ENCODE data around the gene HBQ1. TPM values are rescaled to one million over a fixed set of nuclear protein-coding genes. Genes with fewer than 3 reads are reported as not detected.

HBQ1 gene
- total RNA-seq, 1 experiment from 2014 or later, result not detected

- H3K27me3 Mint-ChIP-seq (ENCODE audit: unreplicated experiment), result peaks cover 49% of the 10 kb centered on the region
- no peaks in the 10 kb centered on the region for H3K4me1 Mint-ChIP-seq (ENCODE audit: low read depth, unreplicated experiment)
- H3K27ac Mint-ChIP-seq (ENCODE audit: unreplicated experiment), result no peak overlapping the region
- H3K4me3 Mint-ChIP-seq (ENCODE audit: low read depth, unreplicated experiment), result peak overlapping the region; percentile 26
- H3K36me3 Mint-ChIP-seq (ENCODE audit: insufficient read depth, unreplicated experiment), result peaks cover 36% of the 10 kb centered on the region
- TF ChIP-seq CTCF (IDR thresholded peaks at IDR 0.05; ENCODE audit: unreplicated experiment), result no peak
- CTCF ChIA-PET, result interaction anchor here (0.7 kb wide), 1 partner anchor 127 kb away, joined by 4 read pairs; no protein-coding TSS in a partner anchor
- BruUV-seq (replicated peaks), result no TSS peak
- no peak for DNase-seq
- H3K9me3 Mint-ChIP-seq (ENCODE audit: low read depth, unreplicated experiment), result no peaks in the 10 kb centered on the region
- intact Hi-C loops (cut with micrococcal nuclease; ENCODE audit: unreplicated experiment), result no loop called here
These were observed 2.1 kb upstream of the HBQ1 start for GRCh38 chr16:177981-178667.

DNA sequence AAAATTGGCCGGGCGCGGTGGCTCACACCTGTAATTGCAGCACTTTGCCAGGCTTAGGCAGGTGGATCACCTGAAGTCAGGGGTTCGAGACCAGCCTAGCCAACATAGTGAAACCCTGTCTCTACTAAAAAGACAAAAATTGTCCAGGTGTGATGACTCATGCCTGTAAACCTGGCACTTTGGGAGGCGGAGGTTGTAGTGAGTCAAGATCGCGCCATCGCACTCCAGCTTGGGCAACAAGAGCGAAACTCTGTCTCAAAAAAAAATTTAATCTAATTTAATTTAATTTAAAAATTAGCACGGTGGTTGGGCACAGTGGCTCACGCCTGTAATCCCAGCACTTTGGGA is 1.6 kb upstream of the HBQ1 start:
- Mint-ChIP-seq H3K36me3 (ENCODE audit: insufficient read depth, unreplicated experiment) (peaks cover 32% of the 10 kb centered on the region), H3K4me3 (ENCODE audit: low read depth, unreplicated experiment) (no peak overlapping the region), H3K9me3 (ENCODE audit: low read depth, unreplicated experiment) (no peaks in the 10 kb centered on the region), H3K27ac (ENCODE audit: unreplicated experiment) (no peak overlapping the region), H3K4me1 (ENCODE audit: low read depth, unreplicated experiment) (no peaks in the 10 kb centered on the region), H3K27me3 (ENCODE audit: unreplicated experiment) (peaks cover 44% of the 10 kb centered on the region)
- no peak for DNase-seq
- intact Hi-C loops (cut with micrococcal nuclease; ENCODE audit: unreplicated experiment), result no loop called here
- CTCF ChIA-PET, result no interaction called here
- TF ChIP-seq CTCF (IDR thresholded peaks at IDR 0.05; ENCODE audit: unreplicated experiment), result no peak
- no TSS peak for BruUV-seq (replicated peaks)

- intact Hi-C loops (cut with micrococcal nuclease; ENCODE audit: unreplicated experiment), result loop anchor here (2.0 kb wide), 1 partner anchor 63 kb away; no protein-coding TSS in a partner anchor
- Mint-ChIP-seq H3K36me3 (ENCODE audit: insufficient read depth, unreplicated experiment) (peaks cover 32% of the 10 kb centered on the region), H3K4me3 (ENCODE audit: low read depth, unreplicated experiment) (no peak overlapping the region), H3K9me3 (ENCODE audit: low read depth, unreplicated experiment) (no peaks in the 10 kb centered on the region), H3K27ac (ENCODE audit: unreplicated experiment) (no peak overlapping the region), H3K4me1 (ENCODE audit: low read depth, unreplicated experiment) (no peaks in the 10 kb centered on the region), H3K27me3 (ENCODE audit: unreplicated experiment) (peaks cover 36% of the 10 kb centered on the region)
- CTCF ChIA-PET, result no interaction called here
- DNase-seq, result no peak
- no peak for TF ChIP-seq CTCF (IDR thresholded peaks at IDR 0.05; ENCODE audit: unreplicated experiment)
- BruUV-seq (replicated peaks), result no TSS peak
These were observed 807 bp upstream of the HBQ1 start for GRCh38 chr16:179211-180092.

GRCh38 chr16:180681-181564 is 664 bp downstream of the HBQ1 start:
- Mint-ChIP-seq H3K4me1 (ENCODE audit: low read depth, unreplicated experiment) (no peaks in the 10 kb centered on the region), H3K27me3 (ENCODE audit: unreplicated experiment) (peaks cover 21% of the 10 kb centered on the region), H3K4me3 (ENCODE audit: low read depth, unreplicated experiment) (peak overlapping the region; percentile 32), H3K36me3 (ENCODE audit: insufficient read depth, unreplicated experiment) (peaks cover 44% of the 10 kb centered on the region), H3K27ac (ENCODE audit: unreplicated experiment) (no peak overlapping the region), H3K9me3 (ENCODE audit: low read depth, unreplicated experiment) (no peaks in the 10 kb centered on the region)
- intact Hi-C loops (cut with micrococcal nuclease; ENCODE audit: unreplicated experiment), result loop anchor here (2.0 kb wide), 1 partner anchor 64 kb away; no protein-coding TSS in a partner anchor
- CTCF ChIA-PET, result interaction anchor here (0.6 kb wide), 1 partner anchor 75 kb away, joined by 7 read pairs; no protein-coding TSS in a partner anchor
- BruUV-seq (replicated peaks), result no TSS peak
- no peak for TF ChIP-seq CTCF (IDR thresholded peaks at IDR 0.05; ENCODE audit: unreplicated experiment)
- peak; percentile 86 for DNase-seq
